Amniotic stem cell (primary cell): ENCODE data around the gene SLC1A5.
"Not testable (repeated sequence)": the region's sequence is repeated elsewhere in the genome, so short reads cannot be mapped to it uniquely, and the experiment has no call there.

Source experiments
- DNase-seq: peaks from one replicate; lab custom pipeline; 2025; lab: John Stamatoyannopoulos, UW

The SLC1A5 gene

DNA sequence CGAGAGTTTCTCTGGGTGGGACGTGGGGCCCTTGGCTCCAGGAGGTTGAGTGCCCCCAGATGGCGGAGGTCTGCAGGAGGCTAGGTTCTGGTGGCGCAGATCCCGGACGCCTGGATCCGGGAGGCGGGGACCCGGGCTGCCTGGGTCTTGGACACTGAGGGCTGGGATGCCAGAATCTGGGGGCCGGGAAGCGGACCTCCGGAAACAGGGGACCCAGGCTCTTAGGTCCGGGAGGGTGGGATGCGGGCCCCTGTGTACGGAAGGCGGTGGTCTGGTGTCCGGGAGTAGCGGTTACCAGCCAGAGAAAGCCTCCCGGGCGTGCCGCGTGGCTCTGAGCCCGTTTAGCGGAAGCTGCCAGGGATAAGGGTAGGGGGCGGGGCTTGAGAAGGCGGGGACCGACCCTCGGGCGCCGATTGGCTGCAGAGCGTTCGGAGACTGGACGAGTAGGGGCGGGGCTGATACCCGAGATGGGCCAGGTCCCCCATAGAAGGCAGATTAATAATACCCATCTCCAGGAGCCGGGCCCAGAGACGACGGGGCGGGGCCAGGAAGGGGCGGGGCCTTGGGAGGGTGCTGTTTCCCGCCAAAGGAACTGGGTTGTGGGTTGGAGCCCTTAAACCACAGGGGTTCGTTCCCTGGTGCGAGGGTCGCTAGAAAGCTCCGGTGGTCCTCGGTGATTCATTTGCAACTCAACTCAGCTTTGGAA is at the start of gene SLC1A5:
Gene SLC1A5 (minus strand): TSS at position 333 of the 706 bp plus-strand sequence. CDS start 629 bp downstream, outside the sequence.
- peak; percentile 91 for DNase-seq

DNA sequence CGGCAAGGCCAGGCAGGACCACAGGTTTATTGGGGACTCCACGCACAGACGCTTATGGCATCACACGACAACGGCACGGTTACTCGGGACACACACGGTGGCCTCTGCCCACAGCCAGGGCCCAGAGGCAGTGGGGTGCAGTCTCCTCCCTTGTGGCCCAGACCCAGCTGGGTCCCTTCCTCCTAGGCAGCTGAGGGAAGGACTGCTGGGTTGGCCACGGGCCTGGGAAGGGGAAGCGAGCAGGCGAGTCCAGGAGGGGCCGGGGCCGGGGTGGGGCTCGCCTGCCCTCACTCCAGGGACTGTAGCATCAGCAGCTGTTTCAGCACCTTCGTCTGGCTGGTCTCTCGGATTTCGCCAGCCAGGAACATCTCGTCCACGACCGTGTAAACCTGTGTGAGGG is 49.8 kb upstream of the SLC1A5 start:
- no peak for DNase-seq

DNA sequence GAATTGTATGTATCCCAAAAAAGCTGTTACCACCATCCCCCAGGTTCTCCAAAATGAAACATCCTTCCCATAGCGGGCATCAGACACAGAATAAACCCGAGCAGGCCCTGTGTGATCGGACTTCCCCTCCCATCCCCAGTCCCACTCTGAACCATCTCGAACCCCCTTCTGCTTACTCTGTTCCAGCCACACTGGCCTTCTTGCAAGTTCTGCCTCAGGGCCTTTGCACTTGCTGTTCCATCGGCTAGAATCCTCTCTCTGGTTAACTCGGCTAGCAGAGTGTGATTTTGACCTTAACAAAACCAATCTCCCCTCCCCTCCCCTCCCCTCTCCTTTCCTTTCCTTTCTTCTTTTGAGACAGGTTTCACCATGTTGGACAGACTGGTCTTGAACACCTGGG is 46.6 kb upstream of the SLC1A5 start:
- no peak for DNase-seq

DNA sequence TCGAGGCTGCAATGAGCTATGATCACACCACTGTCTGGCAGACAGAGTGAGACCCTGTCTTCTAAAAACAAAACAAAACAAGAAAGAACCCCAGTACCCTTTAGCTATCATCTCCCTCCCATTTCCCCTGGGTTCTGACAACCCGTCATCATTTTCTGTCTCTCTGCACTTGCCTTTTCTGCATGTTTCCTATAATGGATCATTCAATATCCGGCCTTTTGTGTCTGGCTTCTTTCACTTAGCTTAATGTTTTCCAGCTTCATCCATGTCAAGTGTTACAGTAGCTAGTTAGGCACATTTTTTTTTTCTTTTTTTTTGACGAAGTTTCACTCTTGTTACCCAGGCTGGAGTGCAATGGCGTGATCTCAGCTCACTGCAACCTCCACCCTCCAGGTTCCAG is 45.7 kb upstream of the SLC1A5 start:
- no peak for DNase-seq

DNA sequence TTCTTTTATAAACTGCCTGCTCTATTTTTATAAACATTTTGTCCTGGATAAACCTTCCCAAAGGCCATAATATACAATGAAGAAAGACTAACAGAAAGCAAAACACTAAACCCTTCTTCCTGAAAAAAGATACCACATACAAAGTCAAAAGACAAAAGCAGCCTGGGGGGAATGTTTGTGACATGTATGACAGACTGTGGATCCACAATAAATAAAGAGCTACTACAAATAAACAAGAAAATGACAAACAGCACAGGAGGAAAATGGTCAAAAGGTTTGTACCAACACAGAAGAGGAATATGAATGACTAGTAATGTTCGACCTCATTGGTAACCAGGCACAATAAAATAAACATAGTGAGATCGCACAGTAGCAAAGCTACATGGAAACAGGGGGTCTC is 42.5 kb upstream of the SLC1A5 start:
- no peak for DNase-seq

DNA sequence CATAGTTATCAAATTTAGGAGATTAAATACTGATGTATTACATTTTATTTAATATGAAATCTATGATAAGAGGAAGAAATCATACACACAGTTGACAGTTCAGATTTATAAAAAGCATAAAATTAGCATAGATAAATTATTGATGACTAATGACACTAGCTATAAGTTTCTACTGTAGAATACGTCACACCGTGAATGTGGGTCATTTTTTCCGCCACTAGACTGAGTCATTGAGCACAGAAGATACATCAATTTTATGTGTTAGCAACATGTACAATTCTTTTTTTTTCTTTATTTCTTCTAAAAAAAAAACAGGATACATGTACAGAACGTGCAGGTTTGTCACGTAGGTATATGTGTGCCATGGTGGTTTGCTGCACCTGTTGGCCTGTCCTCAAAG is 40.1 kb upstream of the SLC1A5 start:
- DNase-seq: no peak

DNA sequence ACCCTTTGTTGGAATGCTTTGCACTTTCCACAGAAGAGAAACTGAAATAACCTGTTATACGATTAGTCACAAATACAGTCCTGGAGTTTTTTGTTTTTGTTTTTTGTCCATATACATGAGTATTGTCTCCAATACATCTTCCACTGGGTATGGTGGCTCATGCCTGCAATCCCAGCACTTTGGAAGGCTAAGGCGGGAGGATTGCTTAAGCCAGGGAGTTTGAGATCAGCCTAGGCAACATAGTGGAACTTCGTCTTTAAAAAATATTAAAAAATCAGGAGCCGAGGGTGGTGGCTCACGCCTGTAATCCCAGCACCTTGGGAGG is 37.3 kb upstream of the SLC1A5 start:
- DNase-seq: no peak

DNA sequence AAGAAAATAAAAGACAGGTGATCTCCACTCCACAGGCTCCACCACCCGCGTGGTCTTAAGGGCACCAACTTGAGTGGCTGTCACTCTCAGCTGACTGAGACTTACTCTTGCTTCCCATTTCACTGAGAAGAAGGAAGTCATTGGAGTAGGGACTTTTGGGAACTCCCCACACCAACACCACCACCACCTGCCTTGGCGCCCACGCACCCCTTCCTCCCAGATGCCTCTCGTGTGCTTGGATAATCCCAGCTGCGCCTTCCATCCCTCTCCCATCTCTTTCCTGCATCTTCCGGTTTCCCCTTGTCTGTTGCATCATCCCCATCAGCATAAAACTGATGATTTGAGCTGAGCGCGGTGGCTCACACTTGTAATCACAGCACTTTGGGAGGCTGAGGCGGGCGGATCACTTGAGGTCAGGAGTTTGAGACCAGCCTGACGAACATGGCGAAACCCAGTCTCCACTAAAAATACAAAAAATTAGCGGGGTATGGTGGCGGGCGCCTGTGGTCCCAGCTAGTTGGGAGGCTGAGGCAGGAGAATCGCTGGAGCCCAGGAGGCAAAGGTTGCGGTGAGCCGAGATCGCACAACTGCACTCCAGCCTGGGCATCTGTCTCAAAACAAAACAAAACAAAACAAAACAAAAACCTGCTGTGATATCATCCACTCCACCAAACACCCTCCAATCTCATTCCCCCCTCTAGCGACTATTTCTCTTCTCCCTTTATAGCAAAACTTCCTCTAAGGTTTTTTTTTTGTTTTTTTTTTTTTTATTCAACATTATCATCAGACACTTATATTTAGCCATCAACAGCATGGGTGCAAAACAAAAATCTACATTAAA is 36.7 kb upstream of the SLC1A5 start:
- DNase-seq: no peak

DNA sequence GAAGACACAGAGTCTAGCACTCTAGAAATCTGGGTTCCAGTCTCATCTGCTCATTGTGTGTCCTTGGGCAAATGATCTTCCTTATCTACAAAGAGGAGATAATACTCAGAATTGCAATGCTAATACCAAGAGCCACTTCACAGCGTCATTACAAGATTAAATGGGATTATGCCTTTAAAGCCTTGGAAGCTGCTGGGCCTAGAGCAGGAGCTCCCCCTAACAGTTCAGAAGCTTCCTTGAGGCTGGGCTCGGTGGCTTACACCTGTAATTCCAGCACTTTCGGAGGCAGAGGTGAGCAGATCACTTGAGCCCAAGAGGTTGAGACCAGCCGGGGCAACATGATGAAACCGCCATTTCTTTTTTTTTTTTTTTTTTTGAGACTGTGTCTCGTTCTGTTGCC is 34.7 kb upstream of the SLC1A5 start:
- DNase-seq: no peak

DNA sequence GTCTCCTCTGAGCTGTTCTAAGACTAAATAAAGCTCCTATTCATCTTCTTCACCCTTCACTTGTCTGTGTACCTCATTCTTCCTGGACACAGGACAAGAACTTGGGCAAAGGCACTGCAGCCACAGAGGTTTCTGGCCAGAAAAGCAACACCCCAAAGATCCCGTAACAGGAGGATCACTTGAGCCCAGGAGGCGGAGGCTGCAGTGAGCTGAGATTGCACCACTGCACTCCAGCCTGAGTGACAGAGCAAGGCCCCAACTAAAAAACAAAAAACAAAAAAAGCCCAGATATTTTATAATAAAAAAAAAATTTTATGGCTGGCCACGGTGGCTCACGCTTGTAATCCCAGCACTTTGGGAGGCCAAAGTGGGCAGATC is 34.0 kb upstream of the SLC1A5 start:
- not testable (repeated sequence) for DNase-seq

DNA sequence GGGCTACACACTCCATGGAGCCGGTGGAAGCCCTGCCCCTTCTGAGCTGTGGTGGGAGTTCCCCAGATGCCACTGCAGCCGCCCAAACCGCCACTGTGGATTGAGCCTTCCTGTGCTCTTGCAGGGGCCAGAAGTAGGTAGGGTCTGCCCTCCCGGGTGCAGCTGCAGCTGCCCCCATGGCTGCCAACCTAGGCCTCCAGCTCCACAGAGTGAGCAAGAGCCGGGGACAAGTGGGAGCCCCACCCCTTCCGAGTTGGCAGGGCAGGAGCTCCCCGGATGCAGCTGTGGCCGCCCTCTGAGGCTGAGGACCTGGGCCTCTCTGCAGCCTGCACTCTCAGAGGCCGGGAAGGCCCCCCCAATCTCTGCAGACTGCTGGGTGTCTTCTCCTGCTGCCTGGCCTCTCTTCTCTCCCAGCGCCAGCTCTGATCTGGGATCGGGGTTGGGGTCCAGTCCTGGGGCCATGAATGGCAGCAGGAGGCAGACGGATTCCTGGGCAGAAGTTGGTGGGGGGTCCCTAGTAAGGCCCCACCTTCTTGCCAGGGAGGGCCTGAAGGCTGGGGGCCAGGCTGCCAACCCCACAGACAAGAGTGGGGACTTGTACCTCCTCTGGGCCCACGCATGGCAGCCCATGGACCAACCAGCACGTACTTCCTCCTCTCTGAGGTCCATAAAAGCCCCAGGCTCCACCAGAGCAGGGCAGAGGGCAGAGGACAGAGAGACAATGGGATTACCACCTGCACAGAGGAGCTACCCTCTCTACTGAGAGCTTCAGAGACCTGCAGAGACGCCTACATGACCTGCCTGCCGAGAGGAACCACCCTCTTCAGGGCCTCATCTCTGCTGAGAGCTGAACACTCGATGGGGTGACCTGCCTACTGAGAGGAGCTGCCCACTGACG is 33.4 kb upstream of the SLC1A5 start:
- no peak for DNase-seq

DNA sequence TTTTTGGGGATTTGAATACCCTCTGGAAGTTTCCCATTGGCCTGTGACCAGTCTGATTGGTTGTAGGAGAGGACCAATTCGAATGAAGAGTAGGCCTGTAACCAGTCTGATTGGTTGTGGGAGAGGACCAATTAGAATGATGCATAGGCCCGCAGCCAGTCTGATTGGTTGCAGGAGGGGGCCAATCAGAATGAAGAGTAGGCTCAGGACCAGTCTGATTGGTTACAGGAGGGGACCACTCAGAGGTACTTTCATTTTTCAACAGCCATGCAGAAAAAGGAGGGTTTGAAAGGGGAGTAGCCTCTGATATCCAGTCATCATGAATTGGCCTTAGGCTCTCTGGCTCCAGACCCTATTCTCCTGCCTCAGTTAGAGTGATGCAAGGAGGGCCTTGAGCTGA is 30.4 kb upstream of the SLC1A5 start:
- no peak for DNase-seq

DNA sequence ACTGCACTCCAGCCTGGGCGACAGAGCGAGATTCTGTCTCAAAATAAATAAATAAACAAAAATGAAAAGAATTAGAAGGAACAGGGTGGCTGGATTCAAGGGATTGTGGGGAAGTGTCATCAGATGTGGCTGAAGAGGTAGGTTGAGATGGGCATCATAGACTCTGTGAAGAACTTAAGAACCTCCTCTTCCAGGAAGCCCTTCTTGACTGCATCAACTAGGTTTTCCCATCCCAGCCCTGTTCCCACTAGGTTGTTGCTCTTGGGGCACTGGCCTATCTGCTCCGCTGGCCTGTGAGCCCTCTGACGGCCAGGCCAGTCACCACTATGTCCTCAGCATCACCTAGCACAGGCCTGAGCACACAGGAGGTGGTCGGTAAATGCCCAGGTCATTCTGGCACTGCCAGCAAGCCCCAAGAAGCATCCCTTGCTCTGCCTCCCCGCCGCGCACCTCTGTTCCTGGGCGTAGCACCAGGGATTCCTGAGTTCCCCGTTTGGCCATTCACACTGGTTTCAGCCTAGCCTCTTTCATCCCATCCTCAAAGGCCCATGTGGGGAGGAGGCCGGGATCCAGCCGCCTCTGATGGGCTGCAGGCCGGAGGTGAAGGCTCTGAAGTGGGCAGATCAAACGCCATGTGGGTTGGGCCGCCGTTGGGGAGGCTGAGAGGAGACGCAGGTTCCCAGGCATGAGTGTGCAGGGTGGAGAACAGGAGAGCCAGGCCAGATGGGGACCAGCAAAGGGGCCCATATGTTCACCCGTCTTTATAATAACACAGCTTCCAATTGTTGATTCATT is 27.6 kb upstream of the SLC1A5 start:
- no peak for DNase-seq

DNA sequence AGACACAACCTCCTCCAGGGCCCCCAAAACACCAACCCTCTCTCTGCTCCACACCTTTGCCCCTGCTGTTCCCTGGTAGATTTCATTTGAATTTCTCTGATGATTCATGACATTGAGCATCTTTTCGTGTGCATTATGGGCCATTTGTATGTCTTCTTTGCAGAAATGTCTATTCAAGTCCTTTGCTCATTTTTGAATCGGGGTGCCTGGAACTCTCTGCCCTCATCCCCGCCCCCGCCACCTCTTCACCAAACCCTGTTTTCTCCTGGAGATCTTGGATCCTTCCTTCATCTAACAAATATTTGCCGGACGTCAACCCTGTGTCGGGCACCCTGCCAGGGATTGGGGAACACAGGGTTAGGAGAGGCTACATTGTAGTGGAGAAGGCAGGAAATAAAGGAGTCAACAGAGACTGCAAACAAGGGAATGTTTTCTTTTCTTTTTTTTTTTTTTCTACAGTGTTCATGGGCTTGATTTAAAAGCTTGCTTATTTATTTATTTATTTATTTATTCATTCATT is 25.5 kb upstream of the SLC1A5 start:
- DNase-seq: no peak

DNA sequence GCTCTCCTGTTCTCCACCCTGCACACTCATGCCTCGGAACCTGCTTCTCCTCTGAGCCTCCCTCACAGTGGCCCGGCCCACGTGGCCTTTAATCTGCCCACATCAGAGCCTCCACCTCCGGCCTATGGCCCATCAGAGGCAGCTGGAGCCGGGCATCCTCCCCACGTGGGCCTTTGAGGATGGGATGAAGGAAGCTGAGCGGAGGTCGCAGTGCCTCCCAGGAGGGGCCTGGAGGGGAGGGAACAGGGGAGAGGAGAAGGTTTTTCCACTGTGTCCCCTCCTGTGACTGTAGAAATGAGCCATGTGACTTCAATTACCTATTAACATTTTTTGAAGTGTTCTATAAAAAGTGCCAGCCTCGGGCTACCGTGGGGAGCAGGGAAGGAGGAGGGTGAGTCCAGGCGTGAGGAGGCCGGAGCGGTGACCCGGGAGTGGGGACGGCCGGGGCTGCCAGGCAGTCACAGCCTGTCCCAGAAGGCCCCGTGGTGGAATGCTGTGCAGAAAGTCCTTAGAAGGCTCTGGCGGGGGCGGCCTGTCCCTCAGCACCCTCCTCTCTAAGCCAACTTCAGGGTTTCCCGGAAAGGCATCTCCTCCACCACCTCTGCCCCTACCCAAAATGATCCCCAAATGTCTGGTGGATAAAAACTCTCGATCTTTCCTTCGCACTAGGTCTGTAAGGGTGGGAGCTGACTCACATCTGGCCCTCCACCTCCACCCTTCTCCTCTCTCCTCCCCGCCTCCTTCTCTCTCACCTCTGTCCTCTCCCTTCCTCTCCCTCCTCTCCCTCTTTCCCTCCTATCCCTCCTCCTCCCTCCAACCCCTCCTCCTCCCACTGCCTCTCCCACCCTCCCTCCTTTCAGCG is 24.8 kb upstream of the SLC1A5 start:
- DNase-seq: no peak

DNA sequence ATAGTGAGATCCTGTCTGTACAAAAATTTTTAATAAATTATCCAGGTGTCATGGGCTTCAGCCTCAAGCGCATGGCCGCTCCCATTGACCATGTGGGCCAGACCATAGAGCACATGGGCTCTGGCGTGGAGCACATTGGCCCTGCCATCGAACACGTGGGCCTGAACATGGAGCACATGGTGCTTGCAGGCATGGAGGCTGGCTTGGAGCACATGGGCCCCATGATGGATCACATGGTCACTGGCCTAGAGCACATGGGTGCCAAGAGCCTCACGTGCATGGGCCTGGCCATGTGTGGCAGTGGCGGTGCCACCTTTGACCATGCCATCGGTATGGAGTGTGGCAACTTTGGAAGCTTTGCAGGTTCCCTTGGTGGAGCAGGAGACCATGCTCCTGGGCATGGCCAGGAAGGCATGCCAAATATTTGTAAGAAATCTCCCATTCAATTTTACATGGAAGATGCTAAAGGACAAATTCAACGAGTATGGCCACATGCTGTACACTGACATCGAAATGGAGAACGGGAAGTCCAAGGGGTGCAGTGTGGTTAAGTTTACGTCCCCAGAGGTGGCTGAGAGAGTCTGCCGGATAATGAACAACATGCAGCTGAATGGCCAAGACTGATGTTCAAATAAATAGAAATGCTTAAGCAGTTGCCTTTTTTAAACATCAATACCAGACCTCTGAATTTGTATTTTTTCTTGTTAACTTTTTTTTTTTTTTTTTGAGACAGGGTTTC is 21.3 kb upstream of the SLC1A5 start:
- no peak for DNase-seq

DNA sequence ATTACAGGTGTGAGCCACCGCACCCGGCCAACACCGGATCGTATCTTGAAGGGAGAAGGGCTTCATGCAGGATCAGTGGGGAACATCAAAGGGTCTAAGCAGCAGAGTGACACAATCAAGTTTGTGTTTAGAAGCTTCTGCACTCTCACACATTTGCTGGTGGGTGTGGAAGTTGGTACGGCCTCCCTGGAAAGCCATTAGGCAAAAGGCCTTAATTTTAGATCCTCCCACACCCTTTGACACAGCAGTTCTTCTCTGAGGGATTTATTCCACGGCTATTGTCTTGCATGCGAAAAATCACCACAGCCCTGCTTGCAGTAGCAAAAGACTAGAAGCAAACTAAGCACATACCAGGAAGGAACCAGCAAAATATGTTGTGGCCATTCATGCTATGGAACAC is 18.3 kb upstream of the SLC1A5 start:
- DNase-seq: no peak

DNA sequence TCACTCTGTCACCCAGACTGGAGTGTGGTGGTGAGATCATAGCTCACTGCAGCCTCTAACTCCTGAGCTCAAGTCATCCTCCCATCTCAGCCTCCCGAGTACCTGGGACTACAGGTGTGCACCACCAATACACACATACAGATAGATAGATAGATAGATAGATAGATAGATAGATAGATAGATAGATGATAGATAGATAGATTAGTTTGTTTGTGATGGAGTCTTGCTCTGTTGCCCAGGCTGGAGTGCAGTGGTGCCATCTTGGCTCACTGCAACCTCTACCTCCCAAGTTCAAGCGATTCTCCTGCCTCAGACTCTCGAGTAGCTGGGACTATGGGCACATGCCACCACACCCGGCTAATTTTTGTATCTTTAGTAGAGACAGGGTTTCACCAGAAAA is 16.0 kb upstream of the SLC1A5 start:
- not testable (repeated sequence) for DNase-seq

DNA sequence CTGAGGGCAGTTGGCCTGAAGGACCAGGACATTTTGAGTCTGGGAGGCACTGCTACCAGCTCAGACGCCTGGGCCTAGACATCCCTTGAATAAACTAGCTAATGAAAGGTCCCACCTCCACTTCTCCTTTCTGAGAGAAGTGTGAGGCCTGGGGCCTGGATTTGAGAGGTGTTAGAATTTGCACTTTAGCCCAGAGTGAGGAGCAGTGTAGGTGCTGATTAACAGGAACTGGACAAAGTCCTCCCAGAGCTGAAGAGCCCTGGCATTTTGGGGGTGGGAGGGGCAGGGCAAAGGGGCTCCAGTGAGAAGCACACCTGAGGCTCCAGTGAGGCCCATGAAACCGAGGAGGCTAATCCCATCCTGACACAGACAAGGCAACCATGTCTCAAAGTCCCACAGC is 15.2 kb upstream of the SLC1A5 start:
- no peak for DNase-seq

DNA sequence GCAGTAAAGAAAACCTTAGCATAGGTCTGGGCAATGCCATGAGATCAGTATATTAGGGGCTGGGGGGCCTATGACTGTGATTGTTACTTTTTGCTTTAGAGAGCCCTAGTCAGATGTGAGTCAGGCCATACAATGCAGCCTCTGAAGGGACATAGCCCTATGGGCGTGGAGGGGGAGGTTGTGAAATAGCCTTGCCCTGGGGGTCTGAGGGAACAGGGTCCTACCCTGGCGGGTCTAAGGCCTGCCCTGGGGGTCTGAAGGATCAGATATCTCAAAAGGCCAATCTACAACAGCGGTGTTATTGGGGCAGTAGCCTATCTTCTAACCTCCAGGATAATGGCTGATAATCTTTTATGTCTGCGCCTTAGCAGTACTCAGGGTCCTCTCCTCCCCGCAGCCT is 13.8 kb upstream of the SLC1A5 start:
- DNase-seq: no peak
